Stomach smooth muscle (tissue), 2 donors: ENCODE data around the gene PTPA.

Experiments used
- H3K27ac ChIP-seq: one replicate; pipeline ENCODE4 v1.7.0; 2013; ENCODE audit warnings: mild to moderate bottlenecking, low read length, inconsistent platforms
- H3K27me3 ChIP-seq, 2 donors: one replicate each; pipeline ENCODE4 v1.7.0; 2013; ENCODE audit warnings: low read length in 2 of 2; ENCODE audit not compliant: insufficient read depth in 2 of 2, control insufficient read depth in 1 of 2
- H3K36me3 ChIP-seq, 2 donors: one replicate each; pipeline ENCODE4 v1.7.0; 2013; ENCODE audit warnings: low read length in 2 of 2; ENCODE audit not compliant: control insufficient read depth in 2 of 2, insufficient read depth in 2 of 2
- H3K4me1 ChIP-seq: one replicate; pipeline ENCODE4 v1.7.0; 2013; ENCODE audit warnings: low read length; ENCODE audit not compliant: control insufficient read depth, insufficient read depth
- H3K4me3 ChIP-seq, 2 donors: one replicate each; pipeline ENCODE4 v1.7.0; 2013; ENCODE audit warnings: low read length in 2 of 2
- H3K9ac ChIP-seq, 2 donors: one replicate each; pipeline ENCODE4 v1.7.0; 2013; ENCODE audit warnings: low read length in 2 of 2, mild to moderate bottlenecking in 1 of 2
- H3K9me3 ChIP-seq, 2 donors: one replicate each; pipeline ENCODE4 v1.7.0; 2013; ENCODE audit warnings: low read length in 2 of 2; ENCODE audit not compliant: control insufficient read depth in 2 of 2
- donor health status: healthy.
- donor health status: Pancreatic carcinoma.

The PTPA gene

GRCh38 chr9:129073404-129073803 is 37.8 kb upstream of the PTPA start:
- H3K4me3 ChIP-seq, result no peak overlapping the region

GRCh38 chr9:129074106-129074505 is 37.1 kb upstream of the PTPA start:
- no peak overlapping the region for H3K27ac ChIP-seq
- H3K36me3 ChIP-seq, result peaks cover 2 to 5% of the 10 kb centered on the region in 2 donors
- no peaks in the 10 kb centered on the region for H3K9me3 ChIP-seq
- H3K27me3 ChIP-seq, result no peaks in the 10 kb centered on the region
- H3K4me1 ChIP-seq, result no peaks in the 10 kb centered on the region
- no peak overlapping the region for H3K9ac ChIP-seq
- H3K4me3 ChIP-seq, result no peak overlapping the region

More at GRCh38 chr9:129073404-129073803, 37.8 kb upstream of the PTPA start:
- Histone ChIP-seq H3K9ac (no peak overlapping the region), H3K27ac (no peak overlapping the region), H3K27me3 (no peaks in the 10 kb centered on the region), H3K4me1 (no peaks in the 10 kb centered on the region), H3K36me3 (peaks cover 7 to 8% of the 10 kb centered on the region in 2 donors), H3K9me3 (no peaks in the 10 kb centered on the region)

GRCh38 chr9:129075996-129076639 is 35.1 kb upstream of the PTPA start:
- H3K4me3 ChIP-seq, result no peak overlapping the region
- no peak overlapping the region for H3K9ac ChIP-seq
- no peak overlapping the region for H3K27ac ChIP-seq
- H3K9me3 ChIP-seq, result no peaks in the 10 kb centered on the region
- peaks cover 8% of the 10 kb centered on the region for H3K4me1 ChIP-seq
- no peaks in the 10 kb centered on the region for H3K36me3 ChIP-seq
- H3K27me3 ChIP-seq, result no peaks in the 10 kb centered on the region

- Histone ChIP-seq H3K27ac (no peak overlapping the region), H3K9ac (no peak overlapping the region), H3K9me3 (no peaks in the 10 kb centered on the region), H3K4me1 (peaks cover 12% of the 10 kb centered on the region), H3K36me3 (no peaks in the 10 kb centered on the region), H3K4me3 (no peak overlapping the region), H3K27me3 (no peaks in the 10 kb centered on the region)
Observed at GRCh38 chr9:129076640-129077037, 34.6 kb upstream of the PTPA start.

GRCh38 chr9:129077236-129077635 is 34.0 kb upstream of the PTPA start:
- H3K9me3 ChIP-seq, result no peaks in the 10 kb centered on the region
- H3K4me1 ChIP-seq, result peaks cover 18% of the 10 kb centered on the region
- no peaks in the 10 kb centered on the region for H3K36me3 ChIP-seq
- H3K27me3 ChIP-seq, result no peaks in the 10 kb centered on the region
- H3K9ac ChIP-seq, result no peak overlapping the region
- no peak overlapping the region for H3K27ac ChIP-seq
- H3K4me3 ChIP-seq, result no peak overlapping the region

GRCh38 chr9:129078691-129079503 is 32.3 kb upstream of the PTPA start:
- no peak overlapping the region for H3K9ac ChIP-seq
- no peaks in the 10 kb centered on the region for H3K27me3 ChIP-seq
- H3K9me3 ChIP-seq, result no peaks in the 10 kb centered on the region
- H3K4me1 ChIP-seq, result peaks cover 27% of the 10 kb centered on the region
- no peak overlapping the region for H3K27ac ChIP-seq
- H3K36me3 ChIP-seq, result peaks cover 0 to 4% of the 10 kb centered on the region in 2 donors
- no peak overlapping the region for H3K4me3 ChIP-seq

GRCh38 chr9:129079829-129080228 is 31.4 kb upstream of the PTPA start:
- H3K9ac ChIP-seq, result no peak overlapping the region
- H3K27ac ChIP-seq, result no peak overlapping the region
- H3K27me3 ChIP-seq, result no peaks in the 10 kb centered on the region
- H3K4me1 ChIP-seq, result peaks cover 27% of the 10 kb centered on the region
- H3K9me3 ChIP-seq, result no peaks in the 10 kb centered on the region
- H3K4me3 ChIP-seq, result peak overlapping the region in 1 of 2 donors; percentile 71
- peaks cover 0 to 8% of the 10 kb centered on the region in 2 donors for H3K36me3 ChIP-seq

GRCh38 chr9:129080298-129080600 is 31.0 kb upstream of the PTPA start:
- Histone ChIP-seq H3K36me3 (peaks cover 0 to 10% of the 10 kb centered on the region in 2 donors), H3K9ac (peak overlapping the region; percentile 46 to 68), H3K4me1 (peaks cover 27% of the 10 kb centered on the region), H3K9me3 (no peaks in the 10 kb centered on the region), H3K27ac (no peak overlapping the region), H3K27me3 (no peaks in the 10 kb centered on the region), H3K4me3 (peak overlapping the region; percentile 71 to 88)

- Histone ChIP-seq H3K9me3 (no peaks in the 10 kb centered on the region), H3K4me1 (peaks cover 27% of the 10 kb centered on the region), H3K27ac (peak within 1 kb of the TSS; percentile 31), H3K4me3 (peak within 1 kb of the TSS; percentile 88 to 91), H3K27me3 (no peaks in the 10 kb centered on the region), H3K36me3 (peaks cover 3 to 15% of the 10 kb centered on the region in 2 donors), H3K9ac (peak within 1 kb of the TSS; percentile 61 to 85)
Observed at GRCh38 chr9:129080601-129081387, 30.4 kb upstream of the PTPA start, which contains the start of gene DOLPP1. Gene DOLPP1, plus strand, starts transcription at chr9:129081111. Its CDS starts 21 bp downstream, at chr9:129081132.

GRCh38 chr9:129081388-129081904 is 29.8 kb upstream of the PTPA start:
- H3K9ac ChIP-seq, result peak overlapping the region; percentile 61 to 85
- peaks cover 6 to 22% of the 10 kb centered on the region in 2 donors for H3K36me3 ChIP-seq
- peaks cover 27% of the 10 kb centered on the region for H3K4me1 ChIP-seq
- peak overlapping the region; percentile 31 for H3K27ac ChIP-seq
- H3K9me3 ChIP-seq, result no peaks in the 10 kb centered on the region
- peak overlapping the region; percentile 88 to 91 for H3K4me3 ChIP-seq
- H3K27me3 ChIP-seq, result no peaks in the 10 kb centered on the region
